ENCODE data around the gene WDR5. TPM values are rescaled to one million over a fixed set of nuclear protein-coding genes. Genes with fewer than 3 reads are reported as not detected.
"Not testable (repeated sequence)": the region's sequence is repeated elsewhere in the genome, so short reads cannot be mapped to it uniquely, and the experiment has no call there.

Gene WDR5
- total RNA-seq, 2 donors from 2014 or later: 53.8 to 57.2 TPM

- H3K27ac Mint-ChIP-seq: no peak overlapping the region
- no peaks in the 10 kb centered on the region for H3K4me1 Mint-ChIP-seq
- Histone ChIP-seq H3K9me3 (ENCODE audit: control insufficient read depth, low read length) (no peaks in the 10 kb centered on the region), H3K4me1 (ENCODE audit: control insufficient read depth, insufficient read depth, low read length) (no peaks in the 10 kb centered on the region), H3K36me3 (ENCODE audit: control insufficient read depth, insufficient read depth, low read length) (no peaks in the 10 kb centered on the region), H3K27me3 (ENCODE audit: control insufficient read depth, insufficient read depth, low read length, poor library complexity, severe bottlenecking) (no peaks in the 10 kb centered on the region), H3K4me3 (ENCODE audit: low read length) (no peak overlapping the region), H3K9ac (ENCODE audit: extremely low read depth, low read length, poor library complexity, severe bottlenecking) (no peak overlapping the region), H3K27ac (ENCODE audit: low read depth, low read length) (no peak overlapping the region)
- peaks cover 5% of the 10 kb centered on the region for H3K9me3 Mint-ChIP-seq
- no peak overlapping the region for H3K4me3 Mint-ChIP-seq
- no peaks in the 10 kb centered on the region for H3K27me3 Mint-ChIP-seq (ENCODE audit: insufficient read depth)
- WGBS, 2 experiments (ENCODE audit: insufficient coverage in 1 of 2, insufficient read length in 1 of 2): 92% methylated on average over 2 to 4 of the region's 6 CpGs
- no peak for TF ChIP-seq CTCF (conservative IDR thresholded peaks at IDR 0.05)
- DNase-seq: no peak
- H3K36me3 Mint-ChIP-seq (ENCODE audit: low read depth): no peaks in the 10 kb centered on the region
Measured at GRCh38 chr9:134112561-134112960, 23.3 kb upstream of the WDR5 start.

- H3K9ac ChIP-seq (ENCODE audit: extremely low read depth, low read length, poor library complexity, severe bottlenecking); H3K4me3 Mint-ChIP-seq; H3K36me3 ChIP-seq (ENCODE audit: control insufficient read depth, insufficient read depth, low read length); DNase-seq; H3K36me3 Mint-ChIP-seq (ENCODE audit: low read depth); H3K4me1 ChIP-seq (ENCODE audit: control insufficient read depth, insufficient read depth, low read length); H3K4me3 ChIP-seq (ENCODE audit: low read length); H3K4me1 Mint-ChIP-seq; H3K9me3 ChIP-seq (ENCODE audit: control insufficient read depth, low read length); H3K27ac Mint-ChIP-seq; H3K27me3 Mint-ChIP-seq (ENCODE audit: insufficient read depth); H3K27me3 ChIP-seq (ENCODE audit: control insufficient read depth, insufficient read depth, low read length, poor library complexity, severe bottlenecking); H3K27ac ChIP-seq (ENCODE audit: low read depth, low read length): not testable (repeated sequence)
- WGBS, 2 experiments (ENCODE audit: insufficient coverage in 1 of 2, insufficient read length in 1 of 2): 95% methylated on average over 19 of the region's 26 CpGs; no CpG with 5 or more reads in 1 of the 2 experiments
- peaks cover 25% of the 10 kb centered on the region for H3K9me3 Mint-ChIP-seq
Measured at GRCh38 chr9:134118972-134119371, 16.9 kb upstream of the WDR5 start.

GRCh38 chr9:134123764-134124128 is 12.1 kb upstream of the WDR5 start:
- Histone ChIP-seq H3K4me3 (ENCODE audit: low read length) (no peak overlapping the region), H3K27me3 (ENCODE audit: control insufficient read depth, insufficient read depth, low read length, poor library complexity, severe bottlenecking) (no peaks in the 10 kb centered on the region), H3K4me1 (ENCODE audit: control insufficient read depth, insufficient read depth, low read length) (no peaks in the 10 kb centered on the region), H3K27ac (ENCODE audit: low read depth, low read length) (no peak overlapping the region), H3K36me3 (ENCODE audit: control insufficient read depth, insufficient read depth, low read length) (no peaks in the 10 kb centered on the region), H3K9ac (ENCODE audit: extremely low read depth, low read length, poor library complexity, severe bottlenecking) (no peak overlapping the region), H3K9me3 (ENCODE audit: control insufficient read depth, low read length) (peaks cover 8% of the 10 kb centered on the region)
- peaks cover 1% of the 10 kb centered on the region for H3K27me3 Mint-ChIP-seq (ENCODE audit: insufficient read depth)
- WGBS, 2 experiments (ENCODE audit: insufficient coverage in 1 of 2, insufficient read length in 1 of 2): 78 to 92% methylated on average over 7 to 9 of the region's 10 CpGs
- no peak overlapping the region for H3K4me3 Mint-ChIP-seq
- peaks cover 25% of the 10 kb centered on the region for H3K9me3 Mint-ChIP-seq
- no peaks in the 10 kb centered on the region for H3K36me3 Mint-ChIP-seq (ENCODE audit: low read depth)
- no peaks in the 10 kb centered on the region for H3K4me1 Mint-ChIP-seq
- no peak for DNase-seq
- H3K27ac Mint-ChIP-seq: no peak overlapping the region
- no peak for TF ChIP-seq CTCF (conservative IDR thresholded peaks at IDR 0.05)

GRCh38 chr9:134125413-134126095 is 10.3 kb upstream of the WDR5 start:
- no peaks in the 10 kb centered on the region for H3K36me3 ChIP-seq (ENCODE audit: control insufficient read depth, insufficient read depth, low read length)
- no peak overlapping the region for H3K4me3 ChIP-seq (ENCODE audit: low read length)
- no peak overlapping the region for H3K9ac ChIP-seq (ENCODE audit: extremely low read depth, low read length, poor library complexity, severe bottlenecking)
- Mint-ChIP-seq H3K27me3 (ENCODE audit: insufficient read depth) (peaks cover 1% of the 10 kb centered on the region), H3K9me3 (peaks cover 10% of the 10 kb centered on the region), H3K4me1 (no peaks in the 10 kb centered on the region), H3K4me3 (no peak overlapping the region), H3K27ac (no peak overlapping the region), H3K36me3 (ENCODE audit: low read depth) (no peaks in the 10 kb centered on the region)
- no peak overlapping the region for H3K27ac ChIP-seq (ENCODE audit: low read depth, low read length)
- no peaks in the 10 kb centered on the region for H3K4me1 ChIP-seq (ENCODE audit: control insufficient read depth, insufficient read depth, low read length)
- no peak for TF ChIP-seq CTCF (conservative IDR thresholded peaks at IDR 0.05)
- no peaks in the 10 kb centered on the region for H3K27me3 ChIP-seq (ENCODE audit: control insufficient read depth, insufficient read depth, low read length, poor library complexity, severe bottlenecking)
- no peaks in the 10 kb centered on the region for H3K9me3 ChIP-seq (ENCODE audit: control insufficient read depth, low read length)
- 89 to 90% methylated on average over 9 to 16 of the region's 16 CpGs for WGBS, 2 experiments (ENCODE audit: insufficient coverage in 1 of 2, insufficient read length in 1 of 2)
- DNase-seq: no peak
